Upper lobe of left lung (tissue), 6 donors: ENCODE measurements around the gene ZNF385B. TPM values are rescaled to one million over a fixed set of nuclear protein-coding genes. Genes with fewer than 3 reads are reported as not detected.
A peak's percentile ranks its signal among the peaks of the same experiment; 100 is the strongest.
"Not testable (repeated sequence)": the region's sequence is repeated elsewhere in the genome, so short reads cannot be mapped to it uniquely, and the experiment has no call there.

Source experiments
- ATAC-seq, 2 donors: fragments of 200-7000 bp; cut with Tn5 transposase; one replicate each; pipeline ENCODE4 v1.9.1; 2022; ENCODE audit warnings: mild to moderate bottlenecking in 2 of 2, moderate library complexity in 2 of 2; ENCODE audit not compliant: low FRiP score in 2 of 2
- DNase-seq, 2 donors: peaks; one replicate each; pipeline ENCODE4 v3.0.0-alpha.2; 2019 to 2020
- H3K27ac ChIP-seq, 4 donors: fragments of 200-600 bp; sonication (generic); one replicate each; pipeline ENCODE4 v1.5.1; 2016 to 2019
- H3K27me3 ChIP-seq, 4 donors: fragments of 200-600 bp; sonication (generic); one replicate each; pipeline ENCODE4 v1.5.1; 2017 to 2019
- H3K36me3 ChIP-seq, 4 donors: fragments of 200-600 bp; sonication (generic); one replicate each; pipeline ENCODE4 v1.5.1; 2016 to 2019
- H3K4me1 ChIP-seq, 4 donors: fragments of 200-600 bp; sonication (generic); one replicate each; pipeline ENCODE4 v1.5.1; 2018 to 2019
- H3K4me3 ChIP-seq, 4 donors: fragments of 200-600 bp; sonication (generic); one replicate each; pipeline ENCODE4 v1.5.1; 2017 to 2019; ENCODE audit warnings: mild to moderate bottlenecking in 2 of 4, moderate library complexity in 1 of 4
- H3K9me3 ChIP-seq, 4 donors: fragments of 200-600 bp; sonication (generic); one replicate each; pipeline ENCODE4 v1.5.1; 2018 to 2019
- EP300 ChIP-seq, 4 donors: sonication (generic); formaldehyde crosslinking; IDR thresholded peaks; one replicate each; pipeline ENCODE4 v1.5.1; 2017; ENCODE audit warnings: antibody characterized with exemption in 4 of 4, control low read depth in 2 of 4
- POLR2A ChIP-seq, 4 donors: fragments of 450-650 bp; IDR thresholded peaks; one replicate each; pipeline ENCODE4 v1.5.1; 2016 to 2017; ENCODE audit warnings: antibody characterized with exemption in 4 of 4, mild to moderate bottlenecking in 2 of 4
- POLR2AphosphoS5 ChIP-seq, 2 donors: sonication (generic); formaldehyde crosslinking; IDR thresholded peaks; one replicate each; pipeline ENCODE4 v1.5.1; 2017; ENCODE audit warnings: antibody characterized with exemption in 2 of 2
- WGBS, 2 donors: methylation state at CpG; one replicate each; pipeline ENCODE4 v1.1.5; 2017 to 2018; 5-methylcytosine and 5-hydroxymethylcytosine counted together
- total RNA-seq, 6 donors: library from RNA; depleted of rRNA in 4 of 6; stranded (reverse); fragments of >200 nt in 4 of 6; gene quantifications; one replicate each; pipeline versions ENCODE4 v1.1.0 to v1.2.1, GENCODE V29; 2016 to 2021
- TF ChIP-seq, protein P1 (sequence below), 6 experiments: fragments of 450-650 bp in 4 of 6; fragments of 200-600 bp in 2 of 6; sonication (generic) in 2 of 6; IDR thresholded peaks; one replicate each; pipeline ENCODE4 v1.5.1; 2016 to 2019; ENCODE audit warnings: antibody characterized with exemption in 6 of 6
- donor health status: DM: no; HTN: no; CAD: no; lungs with moderate emphysema.
- donor health status: DM: no; HTN: yes; CAD: no; lungs with severe emphysema.

ZNF385B gene
- total RNA-seq, 6 donors from 2014 or later = 22.1 to 93.5 (median 40.2) TPM

DNA sequence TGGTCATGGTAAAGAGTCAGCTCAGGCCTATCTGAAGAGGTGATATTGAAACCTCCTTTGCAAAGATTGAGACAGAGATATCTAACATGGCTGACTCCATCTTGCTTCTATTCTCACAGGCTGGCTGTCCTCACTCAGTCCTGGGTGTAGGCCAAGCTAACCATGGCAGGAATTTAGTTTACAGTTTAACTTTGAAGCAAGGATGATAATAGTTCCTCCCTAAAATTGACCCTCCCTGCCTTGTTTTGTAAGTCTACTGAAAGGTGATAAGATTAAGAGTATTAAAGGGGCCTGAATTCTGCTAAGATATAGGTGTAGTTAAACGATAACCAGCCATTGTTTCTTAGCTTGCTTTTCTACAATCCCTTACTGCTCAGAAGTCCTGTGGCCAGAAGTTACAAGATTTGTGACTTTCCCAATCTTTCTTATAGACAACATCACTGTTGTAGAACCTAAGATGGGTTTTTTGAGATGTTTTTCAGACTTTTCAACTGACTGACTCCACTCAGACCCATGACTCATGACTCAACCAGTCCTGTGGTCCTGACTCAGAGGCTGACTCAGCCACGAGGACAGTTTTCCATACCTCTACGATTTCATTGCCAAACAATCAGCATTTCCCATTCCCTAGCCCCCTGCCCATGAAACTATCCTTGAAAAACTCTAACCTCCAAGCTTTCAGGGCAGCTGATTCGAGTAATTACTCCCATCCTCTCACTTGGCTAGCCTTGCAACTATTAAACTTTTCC is 401.1 kb downstream of the ZNF385B start:
- 72 to 73% methylated on average over 4 of the region's 4 CpGs for WGBS, 2 donors
- Histone ChIP-seq H3K4me1 (no peaks in the 10 kb centered on the region), H3K36me3 (no peaks in the 10 kb centered on the region), H3K27me3 (no peaks in the 10 kb centered on the region), H3K27ac (no peak overlapping the region), H3K9me3 (no peaks in the 10 kb centered on the region), H3K4me3 (no peak overlapping the region)
- ATAC-seq = peak in 1 of 2 donors; percentile 42
- DNase-seq = no peak
- TF ChIP-seq EP300 (IDR thresholded peaks at IDR 0.05) = peak in 1 of 4 donors; percentile 52
- no peak for TF ChIP-seq POLR2A (IDR thresholded peaks at IDR 0.05)
- TF ChIP-seq, protein P1, sequence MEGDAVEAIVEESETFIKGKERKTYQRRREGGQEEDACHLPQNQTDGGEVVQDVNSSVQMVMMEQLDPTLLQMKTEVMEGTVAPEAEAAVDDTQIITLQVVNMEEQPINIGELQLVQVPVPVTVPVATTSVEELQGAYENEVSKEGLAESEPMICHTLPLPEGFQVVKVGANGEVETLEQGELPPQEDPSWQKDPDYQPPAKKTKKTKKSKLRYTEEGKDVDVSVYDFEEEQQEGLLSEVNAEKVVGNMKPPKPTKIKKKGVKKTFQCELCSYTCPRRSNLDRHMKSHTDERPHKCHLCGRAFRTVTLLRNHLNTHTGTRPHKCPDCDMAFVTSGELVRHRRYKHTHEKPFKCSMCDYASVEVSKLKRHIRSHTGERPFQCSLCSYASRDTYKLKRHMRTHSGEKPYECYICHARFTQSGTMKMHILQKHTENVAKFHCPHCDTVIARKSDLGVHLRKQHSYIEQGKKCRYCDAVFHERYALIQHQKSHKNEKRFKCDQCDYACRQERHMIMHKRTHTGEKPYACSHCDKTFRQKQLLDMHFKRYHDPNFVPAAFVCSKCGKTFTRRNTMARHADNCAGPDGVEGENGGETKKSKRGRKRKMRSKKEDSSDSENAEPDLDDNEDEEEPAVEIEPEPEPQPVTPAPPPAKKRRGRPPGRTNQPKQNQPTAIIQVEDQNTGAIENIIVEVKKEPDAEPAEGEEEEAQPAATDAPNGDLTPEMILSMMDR (IDR thresholded peaks at IDR 0.05) = no peak
- no peak for TF ChIP-seq POLR2AphosphoS5 (IDR thresholded peaks at IDR 0.05)

DNA sequence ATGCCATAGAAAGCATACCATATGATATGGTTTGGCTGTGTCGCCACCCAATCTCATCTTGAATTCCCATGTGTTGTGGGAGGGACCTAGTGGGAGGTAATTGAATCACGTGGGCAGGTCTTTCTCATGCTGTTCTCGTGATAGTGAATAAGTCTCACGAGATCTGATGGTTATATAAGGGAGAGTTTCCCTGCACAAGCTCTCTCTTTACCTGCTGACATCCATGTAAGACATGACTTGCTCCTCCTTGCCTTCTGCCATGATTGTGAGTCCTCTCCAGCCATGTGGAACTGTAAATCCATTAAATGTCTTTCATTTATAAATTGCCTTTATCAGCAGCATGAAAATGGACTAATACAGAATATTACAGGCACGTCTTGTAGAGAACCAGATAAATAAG is 403.3 kb downstream of the ZNF385B start:
- not testable (repeated sequence) for H3K9me3 ChIP-seq, H3K27me3 ChIP-seq, H3K4me1 ChIP-seq, H3K27ac ChIP-seq, DNase-seq, ATAC-seq, H3K4me3 ChIP-seq, H3K36me3 ChIP-seq
- 80 to 84% methylated on average over 5 of the region's 5 CpGs for WGBS, 2 donors

DNA sequence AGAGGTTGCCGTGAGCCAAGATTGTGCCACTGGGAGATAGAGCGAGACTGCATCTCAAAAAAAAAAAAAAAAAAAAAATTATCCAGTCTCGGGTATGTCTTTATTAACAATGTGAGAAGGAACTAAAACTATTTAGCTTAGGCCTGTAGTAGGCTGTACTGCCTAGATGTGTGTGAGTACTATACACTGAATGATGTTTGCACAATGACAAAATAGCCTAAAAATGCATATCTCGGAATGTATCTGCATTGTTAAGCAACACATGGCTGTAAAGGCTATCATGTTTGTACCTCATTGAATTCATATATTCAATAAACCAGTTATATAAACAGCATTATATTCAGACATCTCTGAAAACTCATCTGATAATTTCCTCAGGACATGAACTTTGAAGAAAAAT is 405.6 kb downstream of the ZNF385B start:
- Histone ChIP-seq H3K4me1 (no peaks in the 10 kb centered on the region), H3K27me3 (no peaks in the 10 kb centered on the region), H3K27ac (no peak overlapping the region), H3K4me3 (no peak overlapping the region), H3K36me3 (no peaks in the 10 kb centered on the region), H3K9me3 (no peaks in the 10 kb centered on the region)
- DNase-seq = no peak
- ATAC-seq = no peak
- TF ChIP-seq EP300 (IDR thresholded peaks at IDR 0.05) (no peak), POLR2A (IDR thresholded peaks at IDR 0.05) (no peak)
- 63 to 85% methylated on average over 4 of the region's 4 CpGs for WGBS, 2 donors

DNA sequence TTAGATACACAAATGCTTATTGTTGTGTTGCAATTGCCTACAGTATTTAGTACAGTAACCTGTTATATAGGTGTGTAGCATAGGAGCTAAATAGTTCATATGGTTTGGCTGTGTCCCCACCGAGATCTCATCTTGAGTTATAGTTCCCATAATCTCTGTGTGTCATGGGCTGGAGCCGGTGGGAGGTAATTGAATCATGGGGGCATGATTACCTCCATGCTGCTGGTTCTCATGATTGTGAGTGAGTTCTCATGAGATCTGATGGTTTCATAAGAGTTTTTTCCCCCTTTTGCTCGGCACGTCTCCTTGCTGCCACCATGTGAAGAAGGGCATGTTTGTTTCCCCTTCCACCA is 406.3 kb downstream of the ZNF385B start:
- Histone ChIP-seq H3K9me3 (no peaks in the 10 kb centered on the region), H3K4me3 (no peak overlapping the region), H3K36me3 (no peaks in the 10 kb centered on the region), H3K4me1 (no peaks in the 10 kb centered on the region), H3K27ac (no peak overlapping the region), H3K27me3 (no peaks in the 10 kb centered on the region)
- 66 to 93% methylated on average over 4 of the region's 4 CpGs for WGBS, 2 donors
- ATAC-seq (no peak), DNase-seq (no peak)
- TF ChIP-seq POLR2AphosphoS5 (IDR thresholded peaks at IDR 0.05) (no peak), EP300 (IDR thresholded peaks at IDR 0.05) (no peak), POLR2A (IDR thresholded peaks at IDR 0.05) (no peak)
- TF ChIP-seq, protein P1 (IDR thresholded peaks at IDR 0.05) = no peak

DNA sequence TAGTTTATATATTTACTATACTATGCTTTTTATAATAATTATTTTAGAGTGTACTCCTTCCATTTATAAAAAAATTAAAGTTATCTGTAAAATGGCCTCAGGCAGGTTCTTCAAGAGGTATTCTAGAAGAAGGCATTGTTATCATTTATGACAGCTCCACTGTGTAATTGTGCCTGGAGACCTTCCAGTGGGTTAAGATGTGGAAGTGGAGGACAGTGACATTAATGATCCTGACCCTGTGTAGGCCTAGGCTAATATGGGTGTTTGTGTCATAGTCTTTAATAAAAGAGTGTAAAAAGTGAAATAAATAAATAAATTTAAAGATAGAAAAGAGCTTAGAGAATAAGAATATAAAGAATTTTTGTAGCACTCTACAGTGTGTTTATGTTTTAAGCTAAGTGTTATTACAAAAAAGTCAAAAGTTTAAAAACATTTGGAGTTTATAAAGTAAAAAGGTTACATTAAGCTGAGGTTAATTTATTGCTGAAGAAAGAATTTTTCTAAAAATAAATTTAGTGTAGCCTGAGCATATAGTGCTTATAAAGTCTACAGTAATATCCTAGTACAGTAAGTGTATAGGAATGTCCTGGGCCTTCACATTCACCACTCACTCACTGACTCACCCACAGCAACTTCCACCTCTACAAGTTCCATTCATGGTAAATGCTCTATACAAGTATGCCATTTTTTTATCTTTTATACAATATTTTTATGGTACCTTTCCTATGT is 406.8 kb downstream of the ZNF385B start:
- DNase-seq (no peak), ATAC-seq (no peak)
- no peaks in the 10 kb centered on the region for H3K36me3 ChIP-seq
- no peaks in the 10 kb centered on the region for H3K4me1 ChIP-seq
- no peak overlapping the region for H3K4me3 ChIP-seq
- no peaks in the 10 kb centered on the region for H3K9me3 ChIP-seq
- no peaks in the 10 kb centered on the region for H3K27me3 ChIP-seq
- no peak overlapping the region for H3K27ac ChIP-seq
- TF ChIP-seq EP300 (IDR thresholded peaks at IDR 0.05) (no peak), POLR2AphosphoS5 (IDR thresholded peaks at IDR 0.05) (no peak), POLR2A (IDR thresholded peaks at IDR 0.05) (no peak)
- TF ChIP-seq, protein P1 (IDR thresholded peaks at IDR 0.05) = no peak

DNA sequence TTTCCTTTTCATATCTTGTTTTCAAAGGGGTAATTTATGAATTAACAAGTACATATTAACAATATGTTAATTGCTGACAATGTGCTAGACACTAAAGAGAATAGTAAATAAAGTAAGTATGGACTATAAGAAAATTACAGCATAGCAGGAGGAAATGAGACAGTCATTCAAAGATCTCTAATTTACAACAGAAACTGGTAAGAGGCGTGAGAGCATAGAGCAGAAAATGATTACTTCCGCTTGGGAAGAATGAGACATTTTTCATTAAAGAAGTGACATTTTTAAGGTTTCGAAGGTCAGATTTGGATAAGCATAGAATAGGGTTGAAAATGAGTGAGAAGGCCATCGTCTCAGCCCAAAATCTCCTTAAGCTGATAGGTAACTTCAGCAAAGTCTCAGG is 412.4 kb downstream of the ZNF385B start:
- DNase-seq (no peak), ATAC-seq (no peak)
- Histone ChIP-seq H3K4me1 (no peaks in the 10 kb centered on the region), H3K27ac (no peak overlapping the region), H3K36me3 (no peaks in the 10 kb centered on the region), H3K9me3 (no peaks in the 10 kb centered on the region), H3K4me3 (no peak overlapping the region), H3K27me3 (no peaks in the 10 kb centered on the region)
- TF ChIP-seq POLR2AphosphoS5 (IDR thresholded peaks at IDR 0.05) (no peak), POLR2A (IDR thresholded peaks at IDR 0.05) (no peak), EP300 (IDR thresholded peaks at IDR 0.05) (no peak)
- TF ChIP-seq, protein P1 (IDR thresholded peaks at IDR 0.05) = no peak
- whole genome bisulfite sequencing, 2 donors = 79 to 87% methylated on average over 4 of the region's 4 CpGs
